GM21723 (cell line): ENCODE measurements around the gene ARPP19.
A peak's percentile ranks its signal among the peaks of the same experiment; 100 is the strongest.
"Not testable (repeated sequence)": the region's sequence is repeated elsewhere in the genome, so short reads cannot be mapped to it uniquely, and the experiment has no call there.

Experiments used
- ATAC-seq: cut with Tn5 transposase; IDR thresholded peaks from one replicate; pipeline ENCODE4 v1.9.1; 2021; ENCODE audit warnings: mild to moderate bottlenecking, moderate library complexity; ENCODE audit not compliant: unreplicated experiment

ARPP19 gene

GRCh38 chr15:52568601-52569585, at the start of gene ARPP19:
Gene ARPP19, minus strand, starts transcription at chr15:52569030. Its CDS starts 138 bp downstream, at chr15:52568892.
- ATAC-seq: peak; percentile 65

- ATAC-seq: no peak
Observed at GRCh38 chr15:52617026-52617425, 48.2 kb upstream of the ARPP19 start.

GRCh38 chr15:52615302-52615701, 46.5 kb upstream of the ARPP19 start:
- ATAC-seq: no peak

GRCh38 chr15:52609593-52609992, 40.8 kb upstream of the ARPP19 start:
- ATAC-seq: no peak

- no peak for ATAC-seq
Observed at GRCh38 chr15:52584414-52584813, 15.6 kb upstream of the ARPP19 start.

GRCh38 chr15:52579852-52580251, 11.0 kb upstream of the ARPP19 start:
- ATAC-seq: no peak

GRCh38 chr15:52576692-52577091, 7.9 kb upstream of the ARPP19 start:
- ATAC-seq: no peak

GRCh38 chr15:52575573-52575972, 6.7 kb upstream of the ARPP19 start:
- ATAC-seq: not testable (repeated sequence)

- no peak for ATAC-seq
Observed at GRCh38 chr15:52575072-52575471, 6.2 kb upstream of the ARPP19 start.

- not testable (repeated sequence) for ATAC-seq
Observed at GRCh38 chr15:52574623-52575022, 5.8 kb upstream of the ARPP19 start.

GRCh38 chr15:52567871-52568600, 794 bp downstream of the ARPP19 start:
- no peak for ATAC-seq

GRCh38 chr15:52566889-52567288, 1.9 kb downstream of the ARPP19 start:
- no peak for ATAC-seq

GRCh38 chr15:52565417-52566358, 3.1 kb downstream of the ARPP19 start:
- ATAC-seq: peak; percentile 53

- no peak for ATAC-seq
Observed at GRCh38 chr15:52563501-52564060, 5.2 kb downstream of the ARPP19 start.

- no peak for ATAC-seq
Observed at GRCh38 chr15:52559575-52559974, 9.3 kb downstream of the ARPP19 start.

- ATAC-seq: no peak
Observed at GRCh38 chr15:52559022-52559421, 9.8 kb downstream of the ARPP19 start.

- peak; percentile 75 for ATAC-seq
Observed at GRCh38 chr15:52558196-52558595, 10.6 kb downstream of the ARPP19 start.

- ATAC-seq: no peak
Observed at GRCh38 chr15:52557274-52557641, 11.6 kb downstream of the ARPP19 start.

- no peak for ATAC-seq
Observed at GRCh38 chr15:52556524-52557273, 12.1 kb downstream of the ARPP19 start.

GRCh38 chr15:52552303-52552702, 16.5 kb downstream of the ARPP19 start:
- ATAC-seq: no peak
